SIG-M5 (cell line): Measurements from ENCODE around the gene KASH5.

Experiments
- DNase-seq: peaks from one replicate; lab custom pipeline; 2025; lab: John Stamatoyannopoulos, UW

Gene KASH5

GRCh38 chr19:49395581-49396407, 7.7 kb downstream of the KASH5 start:
- DNase-seq, result no peak

GRCh38 chr19:49396738-49397505, 8.9 kb downstream of the KASH5 start:
- DNase-seq, result no peak

- DNase-seq, result no peak
These were observed 10.1 kb downstream of the KASH5 start for GRCh38 chr19:49398001-49398615.

GRCh38 chr19:49398931-49399330, 10.9 kb downstream of the KASH5 start:
- no peak for DNase-seq

GRCh38 chr19:49400029-49400428, 12.0 kb downstream of the KASH5 start:
- no peak for DNase-seq

GRCh38 chr19:49403404-49404187, 15.5 kb downstream of the KASH5 start:
- no peak for DNase-seq

GRCh38 chr19:49407079-49407478, 19.0 kb downstream of the KASH5 start:
- no peak for DNase-seq

- DNase-seq, result no peak
These were observed 19.5 kb downstream of the KASH5 start for GRCh38 chr19:49407482-49408015.

- DNase-seq, result no peak
These were observed 20.9 kb downstream of the KASH5 start for GRCh38 chr19:49408816-49409440.

GRCh38 chr19:49409441-49410029, 21.5 kb downstream of the KASH5 start:
- DNase-seq, result no peak

GRCh38 chr19:49411681-49412326, 23.8 kb downstream of the KASH5 start:
- DNase-seq, result no peak

GRCh38 chr19:49413348-49413747, 25.3 kb downstream of the KASH5 start:
- no peak for DNase-seq

- DNase-seq, result no peak
These were observed 26.2 kb downstream of the KASH5 start for GRCh38 chr19:49414256-49414655.

- no peak for DNase-seq
These were observed 27.2 kb downstream of the KASH5 start for GRCh38 chr19:49415102-49415809.

- no peak for DNase-seq
These were observed 27.8 kb downstream of the KASH5 start for GRCh38 chr19:49415810-49416200.

- DNase-seq, result no peak
These were observed 29.0 kb downstream of the KASH5 start for GRCh38 chr19:49417088-49417487.

- no peak for DNase-seq
These were observed 30.5 kb downstream of the KASH5 start for GRCh38 chr19:49418511-49418910.

- DNase-seq, result no peak
These were observed 31.1 kb downstream of the KASH5 start for GRCh38 chr19:49419173-49419572.

- no peak for DNase-seq
These were observed 32.2 kb downstream of the KASH5 start for GRCh38 chr19:49420227-49420626.
